SK-N-SH treated with all-trans-retinoic acid at 6 μM for 48 hours (cell line): ENCODE data around the gene KLHL29.

Experiments used
- BACH2 ChIP-seq: fragments of 250-450 bp; sonication (Bioruptor Pico); IDR thresholded peaks from 2 replicates; pipeline ENCODE4 v1.9.0; 2021; ENCODE audit warnings: mild to moderate bottlenecking, borderline replicate concordance
- CSRNP3 ChIP-seq: fragments of 250-450 bp; sonication (Bioruptor Pico); IDR thresholded peaks from 2 replicates; pipeline ENCODE4 v1.5.1; 2021; ENCODE audit warnings: mild to moderate bottlenecking, moderate library complexity
- GLIS3 ChIP-seq: fragments of 250-450 bp; sonication (Bioruptor Pico); IDR thresholded peaks from 2 replicates; pipeline ENCODE4 v1.5.0; 2020; ENCODE audit warnings: mild to moderate bottlenecking, moderate library complexity
- OSR1 ChIP-seq: fragments of 250-450 bp; sonication (Bioruptor Pico); IDR thresholded peaks from 2 replicates; pipeline ENCODE4 v1.8.0; 2022; ENCODE audit warnings: moderate library complexity, mild to moderate bottlenecking, inconsistent platforms
- SNAI2 ChIP-seq: fragments of 250-450 bp; sonication (Bioruptor Pico); IDR thresholded peaks from 2 replicates; pipeline ENCODE4 v1.5.0; 2020; ENCODE audit warnings: mild to moderate bottlenecking, moderate library complexity
- TSHZ2 ChIP-seq: fragments of 250-450 bp; sonication (Bioruptor Pico); IDR thresholded peaks from 2 replicates; pipeline ENCODE4 v1.5.0; 2020; ENCODE audit warnings: mild to moderate bottlenecking, moderate library complexity
- ZC3H10 ChIP-seq: fragments of 250-450 bp; sonication (Bioruptor Pico); IDR thresholded peaks from 2 replicates; pipeline ENCODE4 v1.5.1; 2021; ENCODE audit warnings: mild to moderate bottlenecking, moderate library complexity
- ZFP30 ChIP-seq: fragments of 450-650 bp; formaldehyde crosslinking; IDR thresholded peaks from 2 replicates; pipeline ENCODE4 v1.5.0; 2022; ENCODE audit warnings: mild to moderate bottlenecking, moderate library complexity
- ZNF70 ChIP-seq: fragments of 450-650 bp; formaldehyde crosslinking; IDR thresholded peaks from 2 replicates; pipeline ENCODE4 v1.5.0; 2020; ENCODE audit warnings: mild to moderate bottlenecking, moderate library complexity
- ZNF8 ChIP-seq: fragments of 450-650 bp; formaldehyde crosslinking; IDR thresholded peaks from 2 replicates; pipeline ENCODE4 v1.5.0; 2020; ENCODE audit warnings: mild to moderate bottlenecking, moderate library complexity

- TF ChIP-seq OSR1 (CRISPR knock-in tag) (no peak), ZNF70 (CRISPR knock-in tag) (no peak), ZNF8 (CRISPR knock-in tag) (no peak), GLIS3 (CRISPR knock-in tag) (no peak), ZC3H10 (CRISPR knock-in tag) (no peak), SNAI2 (CRISPR knock-in tag) (no peak), ZFP30 (CRISPR knock-in tag) (no peak), CSRNP3 (CRISPR knock-in tag) (no peak), BACH2 (CRISPR knock-in tag) (no peak), TSHZ2 (CRISPR knock-in tag) (no peak)
Measured at GRCh38 chr2:23420091-23420839, 35.3 kb downstream of the KLHL29 start.
